ENCODE results near the gene ARMC9.

ARMC9 gene

DNA sequence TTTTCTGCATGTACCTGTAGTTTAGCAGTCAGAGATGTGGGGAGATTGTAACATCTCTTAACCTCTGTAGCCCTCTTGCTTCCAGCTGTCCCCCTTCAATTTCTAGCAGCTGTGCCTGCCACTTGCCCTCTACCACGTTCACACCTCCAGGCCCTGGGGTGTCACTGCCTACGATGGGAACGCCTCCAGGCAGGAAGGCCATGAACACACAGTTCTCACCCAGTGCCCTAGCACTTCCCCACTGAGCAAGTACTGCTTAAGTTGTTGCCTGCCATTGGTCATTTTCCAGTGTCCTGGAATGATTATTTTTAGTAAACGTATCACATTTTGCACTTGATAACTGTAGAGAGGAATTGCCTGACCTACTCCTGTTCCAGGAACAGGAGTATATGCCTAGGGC is 120.0 kb downstream of the ARMC9 start:
- DNase-seq: no peak

- no peak for DNase-seq
Observed at GRCh38 chr2:231318954-231319353, 120.5 kb downstream of the ARMC9 start.

- DNase-seq: no peak
Observed at GRCh38 chr2:231319867-231320266, 121.4 kb downstream of the ARMC9 start.

DNA sequence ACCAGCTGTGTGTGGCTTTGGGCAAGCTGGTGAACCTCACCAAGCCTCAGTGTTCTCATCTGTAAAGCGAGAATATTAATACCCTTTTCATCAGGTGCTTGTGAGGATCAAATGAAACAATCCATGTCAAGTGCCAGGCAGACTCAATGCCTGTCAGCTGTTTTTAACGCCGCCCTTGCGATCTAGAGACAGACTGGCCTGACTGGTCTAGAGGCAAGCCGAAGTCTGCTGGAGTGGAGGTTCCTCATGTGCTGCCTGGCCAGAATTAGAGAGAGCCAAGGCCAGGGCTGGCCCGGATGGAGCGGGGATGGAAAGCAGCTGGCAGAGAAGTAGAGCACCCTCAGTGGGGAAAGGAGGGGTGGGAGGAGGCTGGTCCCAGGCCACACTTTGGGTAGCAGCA is 122.6 kb downstream of the ARMC9 start:
- DNase-seq: no peak

DNA sequence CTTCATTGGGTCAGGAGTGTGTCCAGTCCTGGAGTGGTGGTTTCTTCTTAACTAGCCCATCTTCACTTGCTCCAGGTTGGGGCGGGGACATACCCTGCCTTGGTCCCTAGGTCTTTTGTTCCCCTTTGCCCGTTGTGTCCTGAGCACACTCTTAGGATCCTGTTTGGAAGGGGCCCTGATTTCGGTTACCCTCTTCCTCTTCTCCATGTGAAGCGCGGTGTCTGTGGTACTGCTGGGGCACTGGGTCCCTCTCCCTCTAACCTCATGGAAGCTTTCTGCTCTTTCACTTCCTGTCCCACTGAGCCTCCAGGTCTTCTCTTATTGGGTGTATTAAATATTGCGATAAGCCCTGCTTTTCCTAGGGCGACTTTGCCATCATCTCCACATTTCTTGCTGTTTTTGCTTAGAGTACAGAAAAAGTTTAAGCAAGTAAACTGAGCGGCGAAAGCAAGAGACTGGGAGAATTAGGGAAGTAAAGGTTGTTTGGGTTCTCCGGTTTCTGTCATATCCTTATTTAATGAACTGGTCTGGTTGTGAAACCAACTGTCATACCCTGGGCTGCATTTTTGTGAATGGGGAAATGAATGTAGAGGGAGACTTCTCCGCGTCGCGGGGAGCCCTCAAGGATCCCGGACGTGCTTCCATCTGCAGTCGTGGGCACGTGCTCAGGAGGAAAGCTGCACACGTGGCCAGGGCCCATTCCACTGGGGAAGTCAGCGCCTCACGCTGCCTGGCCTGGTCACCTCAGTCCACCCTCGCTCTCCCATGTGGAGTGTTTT is 123.3 kb downstream of the ARMC9 start:
- DNase-seq: no peak

- DNase-seq: no peak
Observed at GRCh38 chr2:231323316-231323715, 124.9 kb downstream of the ARMC9 start.

- DNase-seq: no peak
Observed at GRCh38 chr2:231325826-231326225, 127.4 kb downstream of the ARMC9 start.

DNA sequence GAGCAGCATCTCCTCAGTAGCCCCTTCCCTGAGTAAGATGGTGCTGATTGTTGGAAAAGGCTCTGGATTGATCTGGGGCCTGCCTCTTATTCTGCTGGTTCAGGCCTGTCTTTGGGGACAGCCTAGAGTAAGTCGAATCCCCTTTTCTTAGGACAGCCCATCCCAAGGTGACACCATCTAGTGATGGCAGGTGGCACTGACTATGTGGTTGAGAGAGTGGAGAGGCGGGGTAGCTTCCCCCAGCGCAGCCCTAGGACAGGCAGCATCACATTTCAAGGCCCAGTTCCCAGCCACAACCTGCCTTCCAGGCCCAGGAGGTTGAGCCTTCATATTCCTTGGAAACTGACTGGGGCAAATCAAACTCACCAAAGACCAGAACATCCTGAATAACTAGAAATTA is 128.0 kb downstream of the ARMC9 start:
- DNase-seq: no peak

DNA sequence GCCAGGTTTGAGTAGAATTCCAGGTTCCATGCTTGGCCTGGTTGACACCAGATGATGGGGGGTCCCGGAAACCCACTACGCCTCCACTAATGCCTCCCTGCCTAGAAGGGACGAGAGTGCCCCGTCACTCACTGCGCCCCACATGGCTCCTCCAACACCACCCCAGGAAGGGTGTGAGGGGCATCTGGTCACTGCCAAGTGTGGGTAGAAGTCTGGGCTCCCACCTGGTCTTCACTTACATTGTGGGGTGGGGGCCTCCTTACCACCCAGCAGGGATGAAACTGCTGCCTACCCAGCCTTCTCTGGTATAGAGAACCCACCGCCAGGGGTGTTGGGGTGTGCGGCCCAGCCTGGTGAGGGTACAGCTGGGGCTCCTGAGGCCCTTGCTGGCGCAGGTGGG is 131.9 kb downstream of the ARMC9 start:
- DNase-seq: no peak

GRCh38 chr2:231331533-231331932 is 133.1 kb downstream of the ARMC9 start:
- no peak for DNase-seq

GRCh38 chr2:231332388-231332787 is 134.0 kb downstream of the ARMC9 start:
- DNase-seq: no peak

- DNase-seq: no peak
Observed at GRCh38 chr2:231332872-231333500, 134.6 kb downstream of the ARMC9 start.

DNA sequence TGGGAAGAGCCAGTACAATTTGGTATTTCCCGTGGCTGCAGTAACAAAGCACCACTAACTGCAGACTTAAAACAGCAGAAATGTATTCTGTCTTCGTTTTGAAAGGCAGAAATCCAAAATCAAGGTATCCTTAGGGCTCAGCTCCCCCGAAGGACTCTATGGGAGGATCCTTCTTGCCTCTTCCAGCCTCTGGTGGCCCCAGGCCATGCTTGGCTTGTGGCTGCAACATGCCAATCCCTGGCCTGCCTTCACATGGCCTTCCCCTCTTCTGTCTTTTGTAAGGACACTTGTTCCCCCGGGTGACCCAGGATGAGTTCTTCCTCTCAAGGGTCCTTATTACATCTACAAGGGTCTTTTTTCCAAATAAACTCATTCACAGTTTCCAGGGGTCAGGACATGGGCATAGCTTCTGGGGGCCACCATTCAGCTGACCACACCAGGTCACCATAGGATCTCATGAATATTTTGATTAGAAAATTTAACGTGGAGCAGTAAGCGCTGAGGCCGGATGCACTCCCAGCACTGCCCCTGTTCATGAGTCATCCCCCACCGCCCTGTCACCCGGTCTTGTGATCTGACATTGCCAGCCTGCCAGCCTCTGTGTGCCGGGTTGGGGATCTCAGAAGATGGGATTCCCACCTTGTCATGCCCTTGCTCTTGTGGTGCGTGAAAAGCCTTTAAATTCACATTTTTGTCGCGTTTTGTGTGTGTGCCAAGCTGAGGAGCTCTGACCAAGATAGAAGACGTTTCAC is 135.9 kb downstream of the ARMC9 start:
- DNase-seq: no peak

GRCh38 chr2:231334981-231335380 is 136.6 kb downstream of the ARMC9 start:
- DNase-seq: no peak

- DNase-seq: no peak
Observed at GRCh38 chr2:231335591-231335990, 137.2 kb downstream of the ARMC9 start.

DNA sequence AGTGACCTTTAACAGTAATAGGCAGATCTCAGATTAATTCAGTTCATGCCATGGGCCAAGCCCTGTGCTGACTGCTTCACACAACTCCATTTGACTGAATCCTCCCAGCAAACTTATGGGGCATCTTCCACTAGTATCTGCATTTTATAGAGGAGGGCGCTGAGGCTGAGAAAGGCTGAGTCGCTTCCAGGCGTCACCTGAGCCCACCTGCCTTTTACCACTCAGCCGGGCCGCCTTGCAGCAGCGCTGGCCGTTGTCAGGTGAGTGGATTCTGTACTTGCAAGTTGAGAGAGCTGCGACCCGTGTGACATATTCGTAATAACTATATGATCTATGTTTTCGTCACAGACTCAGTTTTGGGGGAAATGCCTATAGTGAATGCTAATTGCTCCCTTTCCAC is 137.8 kb downstream of the ARMC9 start:
- no peak for DNase-seq

DNA sequence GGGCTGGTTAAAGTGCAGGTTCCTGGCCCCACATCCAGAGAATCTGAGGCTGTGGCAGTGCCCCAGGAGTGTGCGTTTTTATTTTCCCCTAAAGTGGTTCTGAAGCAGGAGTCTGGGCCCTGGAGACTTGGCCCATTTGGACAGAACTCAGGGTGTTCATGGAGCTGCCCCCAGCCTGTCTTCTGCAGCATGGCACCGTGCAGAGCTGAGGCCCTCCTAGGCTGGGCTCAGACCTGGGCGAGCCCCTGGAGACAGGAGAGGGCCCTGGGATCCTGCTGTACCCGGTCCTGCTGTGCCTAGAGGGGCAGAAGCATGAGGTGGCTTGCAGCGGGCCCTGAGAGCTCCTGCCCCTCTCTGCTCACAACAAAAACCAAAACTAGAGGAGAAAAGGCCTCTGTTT is 138.3 kb downstream of the ARMC9 start:
- no peak for DNase-seq

DNA sequence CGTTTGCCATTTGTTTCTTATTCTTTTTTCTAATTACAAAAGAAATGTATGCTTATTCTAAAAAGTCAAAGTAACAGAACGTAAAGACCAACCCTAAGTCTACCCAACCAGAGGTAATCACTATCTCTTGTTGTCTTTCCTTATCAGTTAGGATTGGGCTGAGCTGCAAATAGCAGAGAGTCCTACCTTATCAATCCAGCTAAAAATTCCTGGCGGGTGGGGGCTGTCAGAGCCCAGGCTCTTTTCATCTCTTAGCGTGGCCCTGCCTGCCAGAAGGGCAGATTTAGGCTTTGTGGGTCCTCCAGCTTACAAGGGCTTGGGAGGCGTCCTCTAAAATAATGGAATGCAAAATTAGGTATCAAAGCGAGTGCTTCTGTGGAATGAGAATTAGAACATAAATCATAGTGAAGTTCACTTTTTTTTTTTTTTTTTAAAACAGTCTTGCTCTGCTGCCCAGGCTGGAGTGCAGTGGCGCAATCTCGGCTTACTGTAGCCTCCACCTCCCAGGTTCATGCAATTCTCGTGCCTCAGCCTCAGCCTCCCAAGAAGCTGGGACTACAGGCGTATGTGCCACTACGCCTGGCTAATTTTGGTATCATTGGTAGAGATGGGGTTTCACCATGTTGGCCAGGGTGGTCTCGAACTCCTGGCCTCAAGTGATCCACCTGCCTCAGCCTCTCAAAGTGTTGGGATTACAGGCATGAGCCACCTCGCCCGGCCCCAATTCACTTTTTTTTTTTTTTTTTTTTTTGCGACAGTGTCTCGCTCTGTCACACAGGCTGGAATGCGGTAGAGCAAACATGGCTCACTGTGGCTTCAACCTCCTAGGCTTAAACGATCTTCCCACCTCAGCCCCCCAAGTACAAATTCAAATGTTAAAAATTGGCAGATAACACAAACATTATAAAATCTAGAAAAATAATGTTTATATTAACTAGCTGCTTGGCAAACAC is 139.7 kb downstream of the ARMC9 start:
- DNase-seq: no peak

- no peak for DNase-seq
Observed at GRCh38 chr2:231339316-231339715, 140.9 kb downstream of the ARMC9 start.

GRCh38 chr2:231341100-231341499 is 142.7 kb downstream of the ARMC9 start:
- DNase-seq: no peak

DNA sequence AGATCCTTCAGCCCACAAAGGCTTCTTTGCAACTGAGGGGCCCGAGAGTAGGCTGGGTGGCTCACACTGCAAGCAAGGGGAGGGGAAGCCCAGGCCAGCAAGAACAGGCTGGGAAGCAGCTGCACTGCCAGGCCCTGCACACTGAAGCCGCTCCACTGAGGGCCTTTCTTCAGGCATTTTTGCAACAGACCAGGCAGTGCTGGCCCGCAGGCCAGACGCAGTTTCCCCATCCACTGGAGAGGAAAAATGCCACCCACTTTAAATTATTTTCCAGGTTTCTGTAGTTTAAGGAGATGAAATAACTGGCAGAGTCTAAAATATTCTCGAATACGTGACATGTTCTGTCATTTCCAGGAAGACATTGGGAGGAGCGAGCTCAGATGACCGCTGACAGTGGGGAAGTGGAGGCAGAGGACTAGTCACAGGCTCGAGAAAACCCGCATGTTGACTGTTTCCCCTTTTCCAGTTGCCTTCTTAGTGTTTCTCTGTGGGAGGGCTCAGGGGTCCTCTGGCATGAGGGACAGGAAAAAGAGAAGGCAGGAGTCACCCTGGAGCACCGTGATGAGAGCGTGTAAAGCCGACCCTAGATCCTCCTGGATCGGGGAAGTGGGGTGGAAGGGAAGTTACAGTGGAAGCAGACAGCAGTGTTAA is 143.8 kb downstream of the ARMC9 start:
- no peak for DNase-seq

DNA sequence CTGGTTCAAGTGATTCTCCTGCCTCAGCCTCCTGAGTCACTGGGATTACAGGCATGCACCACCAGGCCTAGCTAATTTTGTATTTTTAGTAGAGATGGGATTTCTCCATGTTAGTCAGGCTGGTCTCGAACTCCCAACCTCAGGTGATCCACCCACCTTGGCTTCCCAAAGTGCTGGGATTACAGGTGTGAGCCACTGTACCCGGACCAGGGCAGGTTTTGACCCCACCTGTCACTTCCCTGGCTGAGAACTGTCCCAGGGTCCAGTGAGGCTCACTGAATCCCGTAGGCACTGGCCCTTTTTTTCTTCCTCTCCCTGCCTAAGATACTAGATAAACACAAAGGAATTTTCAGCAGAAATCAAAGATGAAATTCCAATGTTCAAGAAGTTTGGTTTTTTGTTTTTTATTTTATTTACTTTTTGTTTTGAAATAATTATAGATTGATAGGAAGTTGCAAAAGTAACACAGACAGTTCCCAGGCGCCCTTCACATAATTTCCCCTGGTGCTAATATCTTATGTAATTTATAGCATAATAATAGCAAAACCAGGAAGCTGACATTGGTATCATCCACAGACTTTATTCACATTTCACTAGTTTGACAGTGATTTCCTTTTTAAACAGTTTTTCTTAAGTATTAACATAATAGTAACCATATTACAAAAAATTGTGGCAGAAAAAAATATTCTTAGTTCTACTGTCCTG is 144.7 kb downstream of the ARMC9 start:
- DNase-seq: no peak

Measured in NCI-H774 (cell line).